Measurements from ENCODE around the gene CEP131.

GRCh38 chr17:81206166-81206565 is 16.6 kb downstream of the CEP131 start:
- TF ChIP-seq YY1 (IDR thresholded peaks at IDR 0.05; ENCODE audit: low read depth, low read length) (no peak), CTCF (IDR thresholded peaks at IDR 0.05; ENCODE audit: control extremely low read depth in 1 of 3, insufficient read depth in 1 of 3, low read depth in 1 of 3, low read length in 3 of 3) (no peak), POLR2AphosphoS5 (IDR thresholded peaks at IDR 0.05; ENCODE audit: low read depth, low read length) (no peak)

Measured in H1 (cell line).